Fibroblast of the conjunctiva (primary cell): ENCODE data around the gene GABRP.
"Not testable (repeated sequence)": the region's sequence is repeated elsewhere in the genome, so short reads cannot be mapped to it uniquely, and the experiment has no call there.

Experiments
- DNase-seq: peaks from one replicate; pipeline ENCODE4 v3.0.0-alpha.2; 2010; ENCODE audit warnings: low read depth

GABRP gene

GRCh38 chr5:170755679-170756456 lies 27.7 kb upstream of the GABRP start:
- no peak for DNase-seq

DNA sequence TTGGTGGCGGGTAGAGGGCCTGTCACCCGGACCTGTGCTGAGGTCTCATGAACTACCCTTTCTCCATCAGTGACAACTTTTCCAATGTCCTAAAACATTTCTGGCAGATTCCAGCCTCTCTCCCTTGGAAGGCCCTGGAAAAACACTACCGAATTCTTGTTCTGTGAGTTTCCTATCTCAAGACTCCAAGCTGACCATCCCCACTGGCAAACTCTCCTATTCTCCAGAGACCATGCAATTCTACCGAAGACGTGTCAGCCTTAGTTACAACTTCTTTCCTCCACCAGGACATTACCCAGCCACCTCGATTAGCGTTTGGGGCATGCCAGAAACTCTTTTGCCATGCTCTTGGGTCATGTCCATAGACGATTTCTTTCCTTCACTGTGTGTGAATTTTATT lies 26.8 kb upstream of the GABRP start:
- DNase-seq: no peak

- peak; percentile 8 for DNase-seq
These were observed 26.3 kb upstream of the GABRP start for GRCh38 chr5:170757182-170757601.

GRCh38 chr5:170757669-170758068 lies 25.9 kb upstream of the GABRP start:
- DNase-seq: no peak

- no peak for DNase-seq
These were observed 25.0 kb upstream of the GABRP start for GRCh38 chr5:170758481-170758880.

- no peak for DNase-seq
These were observed 23.4 kb upstream of the GABRP start for GRCh38 chr5:170760113-170760512.

DNA sequence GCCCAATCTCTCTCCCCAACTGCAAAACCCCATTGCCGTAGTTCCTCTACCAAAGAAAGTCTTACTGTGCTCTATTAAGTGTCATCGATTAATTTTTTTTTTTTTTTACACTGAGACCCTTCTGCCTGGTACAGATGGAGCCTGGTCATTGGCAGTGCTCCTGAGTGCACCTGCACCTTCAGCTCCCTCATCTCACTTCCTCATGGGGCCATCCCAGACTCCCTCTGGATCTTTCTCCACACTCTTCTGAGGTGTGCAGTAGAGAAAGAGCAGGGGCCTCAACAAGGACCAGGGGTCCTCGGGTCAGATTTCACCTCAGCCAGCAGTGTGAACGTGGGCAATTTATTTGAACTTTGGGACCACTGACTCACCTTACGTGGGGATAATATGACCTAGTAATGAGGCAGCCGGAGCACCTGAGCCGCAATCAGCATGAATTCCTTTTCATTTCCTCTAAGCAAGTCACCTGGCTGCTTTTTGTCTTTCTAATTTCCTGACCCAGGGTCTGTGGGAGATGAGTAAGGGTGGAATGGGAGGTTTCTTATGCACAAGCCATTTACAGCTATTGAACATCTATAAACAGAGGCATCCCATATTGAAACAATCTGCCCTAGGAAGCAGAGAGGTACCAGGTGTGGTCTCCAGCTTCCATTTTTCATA lies 22.3 kb upstream of the GABRP start:
- no peak for DNase-seq

DNA sequence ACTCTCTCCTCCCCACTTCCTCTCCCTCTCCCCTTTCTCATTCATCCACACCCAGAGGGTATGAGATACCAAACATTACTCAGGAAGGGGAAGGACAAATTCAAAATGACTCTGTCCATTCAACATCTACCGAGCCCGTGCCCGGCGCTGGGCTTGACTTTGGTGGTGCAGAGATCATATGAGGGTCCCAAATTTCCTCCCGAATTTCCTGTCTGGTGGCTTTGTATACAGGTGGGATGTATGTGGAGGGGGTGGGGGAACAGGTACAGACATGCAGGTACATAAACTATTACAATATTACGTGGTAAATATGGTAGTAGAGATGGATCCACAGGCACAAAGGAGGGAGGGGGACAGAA lies 21.8 kb upstream of the GABRP start:
- no peak for DNase-seq

DNA sequence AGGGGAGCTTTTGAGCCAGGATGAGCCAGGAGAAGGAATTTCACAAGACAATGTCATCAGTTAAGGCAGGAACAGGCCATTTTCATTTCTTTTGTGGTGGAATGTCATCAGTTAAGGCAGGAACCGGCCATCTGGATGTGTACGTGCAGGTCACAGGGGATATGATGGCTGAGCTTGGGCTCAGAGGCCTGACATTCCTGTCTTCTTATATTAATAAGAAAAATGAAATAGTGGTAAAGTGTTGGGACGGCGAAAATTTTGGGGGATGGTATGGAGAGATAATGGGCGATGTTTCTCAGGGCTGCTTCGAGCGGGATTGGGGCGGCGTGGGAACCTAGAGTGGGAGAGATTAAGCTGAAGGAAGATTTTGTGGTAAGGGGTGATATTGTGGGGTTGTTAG lies 21.2 kb upstream of the GABRP start:
- DNase-seq: not testable (repeated sequence)

DNA sequence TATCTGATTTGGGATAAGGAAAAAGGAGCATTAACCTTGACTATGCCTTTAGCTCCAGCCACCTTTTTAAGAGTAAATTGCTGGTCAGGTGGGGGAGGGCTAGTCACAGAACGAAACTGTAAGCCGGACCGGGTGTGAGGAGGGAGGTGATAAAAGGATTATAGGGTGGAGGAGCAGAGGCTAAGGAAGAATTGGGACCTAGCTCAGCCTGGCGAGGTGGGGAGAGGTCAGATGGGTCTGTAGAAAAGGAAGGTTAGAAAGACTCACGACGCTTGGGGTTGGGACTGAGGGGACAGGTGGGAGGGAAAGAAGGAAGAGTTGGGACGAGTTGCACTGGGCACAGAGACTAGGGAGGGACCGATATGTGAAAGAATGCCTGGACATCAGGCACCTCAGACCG lies 17.7 kb upstream of the GABRP start:
- DNase-seq: not testable (repeated sequence)

- DNase-seq: no peak
These were observed 14.3 kb upstream of the GABRP start for GRCh38 chr5:170769246-170769645.

GRCh38 chr5:170769898-170770416 lies 13.6 kb upstream of the GABRP start:
- DNase-seq: no peak

DNA sequence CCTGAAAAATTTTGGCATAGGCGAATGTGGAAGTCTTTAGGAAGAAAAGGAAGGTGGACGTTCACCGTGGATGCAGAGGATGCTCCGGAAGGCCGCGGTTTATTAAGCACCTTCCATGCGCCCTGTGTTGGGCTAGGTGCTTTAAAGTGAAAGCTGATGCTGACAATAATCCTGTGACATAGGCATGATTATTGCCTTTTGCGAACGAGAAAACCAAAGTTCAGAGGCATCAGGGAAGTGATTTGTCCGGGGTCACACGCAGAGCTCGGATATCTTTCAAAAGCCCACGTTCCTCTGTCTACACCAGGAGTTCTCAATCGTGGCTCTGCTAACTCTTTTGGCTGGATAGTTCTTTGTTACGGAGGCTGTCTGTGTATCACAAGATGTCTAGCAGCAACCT lies 12.0 kb upstream of the GABRP start:
- DNase-seq: no peak

DNA sequence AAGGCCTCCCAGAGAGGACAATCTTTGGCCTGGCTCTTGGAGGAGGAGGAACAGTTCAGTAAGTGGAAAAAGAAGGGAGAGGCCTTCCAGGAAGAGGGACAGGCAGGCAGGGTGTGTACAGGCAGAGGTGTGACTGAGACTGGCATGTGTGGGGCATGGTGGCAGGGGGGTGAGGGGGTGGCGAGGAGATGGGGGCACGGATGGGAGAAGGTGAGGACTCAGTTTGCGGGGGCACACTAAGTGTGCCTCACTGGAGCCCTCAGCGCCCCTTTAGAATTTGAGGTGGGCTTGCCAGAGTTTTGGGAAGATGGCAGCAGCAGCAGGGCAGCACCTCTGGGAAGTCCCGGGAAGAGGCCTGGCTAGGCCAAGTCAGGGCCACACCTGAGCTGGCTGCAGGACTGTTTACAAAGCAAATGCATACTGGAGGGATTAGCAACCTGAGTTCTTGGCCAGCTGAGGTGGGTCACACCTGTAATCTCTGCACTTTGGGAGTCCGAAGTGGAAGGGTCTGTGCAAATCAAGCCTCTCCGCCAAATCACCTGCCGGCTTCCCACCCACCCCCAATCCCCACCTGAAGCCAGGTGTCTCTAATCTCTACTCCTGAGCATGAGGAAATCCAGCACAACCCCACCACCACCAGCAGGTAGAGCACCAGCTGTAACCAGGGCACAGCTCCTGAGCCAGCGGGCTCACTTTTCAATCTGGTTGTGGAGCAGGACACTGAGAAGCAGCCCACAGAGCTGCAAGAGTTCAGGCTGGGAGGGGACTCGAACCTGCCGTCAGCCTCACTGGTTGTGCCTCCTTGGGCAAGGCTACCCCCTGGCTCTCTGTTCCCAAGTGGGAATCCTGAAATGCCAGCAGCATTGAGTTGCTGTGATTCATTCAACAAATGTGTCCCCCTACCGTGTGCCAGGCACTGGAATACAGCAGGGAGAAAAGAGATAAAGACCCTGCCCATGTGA lies 10.2 kb upstream of the GABRP start:
- no peak for DNase-seq

- DNase-seq: no peak
These were observed 8.7 kb upstream of the GABRP start for GRCh38 chr5:170774831-170775230.

- DNase-seq: no peak
These were observed 1.6 kb upstream of the GABRP start for GRCh38 chr5:170781946-170782345.

- no peak for DNase-seq
These were observed 1.1 kb upstream of the GABRP start for GRCh38 chr5:170782438-170782837.

DNA sequence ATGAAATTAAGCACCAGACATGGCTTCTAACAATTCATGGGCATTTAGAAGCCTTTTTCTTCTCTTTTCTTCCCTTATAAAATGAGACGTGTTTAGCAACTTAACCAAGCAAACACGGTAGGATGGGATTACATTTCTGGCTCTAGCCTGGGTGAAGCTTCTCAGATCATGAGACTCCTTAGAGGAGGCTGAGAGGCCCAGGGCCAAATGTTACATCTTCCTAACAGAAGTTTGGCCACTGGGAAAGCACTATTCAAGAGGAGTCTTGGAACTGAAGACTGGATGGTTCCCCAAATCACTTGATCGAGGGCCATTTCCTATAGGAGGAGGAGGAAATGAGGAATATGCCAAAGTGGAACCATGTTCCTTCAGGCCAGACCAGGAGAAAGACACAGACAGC lies 1.9 kb downstream of the GABRP start:
- DNase-seq: no peak

- no peak for DNase-seq
These were observed 3.7 kb downstream of the GABRP start for GRCh38 chr5:170787216-170787615.

DNA sequence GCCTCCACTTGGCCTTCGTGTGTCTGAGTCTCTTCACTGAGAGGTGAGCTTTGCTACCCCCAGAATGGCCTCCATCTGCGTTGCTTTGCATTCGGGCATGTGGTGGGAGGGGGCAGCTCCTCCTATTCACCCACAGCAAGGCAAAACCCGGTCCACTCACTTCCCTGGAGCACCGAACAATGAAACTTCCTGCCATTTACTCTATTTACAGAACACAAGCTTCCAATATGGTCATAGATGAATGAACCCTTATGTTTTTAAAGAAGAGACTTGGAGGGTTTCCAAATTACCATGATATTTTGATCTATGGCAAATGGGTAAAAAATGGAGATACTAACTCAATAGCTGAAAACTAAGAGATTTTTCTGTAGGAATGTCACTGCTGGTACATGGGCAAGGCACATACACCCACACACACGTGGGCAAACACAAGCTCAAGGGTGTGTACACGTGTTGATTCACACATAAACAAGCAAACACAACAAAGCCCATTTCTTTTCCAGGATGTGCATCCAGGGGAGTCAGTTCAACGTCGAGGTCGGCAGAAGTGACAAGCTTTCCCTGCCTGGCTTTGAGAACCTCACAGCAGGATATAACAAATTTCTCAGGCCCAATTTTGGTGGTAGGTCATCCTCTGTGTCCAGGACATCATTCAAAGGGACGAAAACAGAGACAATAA lies 5.2 kb downstream of the GABRP start:
- no peak for DNase-seq

DNA sequence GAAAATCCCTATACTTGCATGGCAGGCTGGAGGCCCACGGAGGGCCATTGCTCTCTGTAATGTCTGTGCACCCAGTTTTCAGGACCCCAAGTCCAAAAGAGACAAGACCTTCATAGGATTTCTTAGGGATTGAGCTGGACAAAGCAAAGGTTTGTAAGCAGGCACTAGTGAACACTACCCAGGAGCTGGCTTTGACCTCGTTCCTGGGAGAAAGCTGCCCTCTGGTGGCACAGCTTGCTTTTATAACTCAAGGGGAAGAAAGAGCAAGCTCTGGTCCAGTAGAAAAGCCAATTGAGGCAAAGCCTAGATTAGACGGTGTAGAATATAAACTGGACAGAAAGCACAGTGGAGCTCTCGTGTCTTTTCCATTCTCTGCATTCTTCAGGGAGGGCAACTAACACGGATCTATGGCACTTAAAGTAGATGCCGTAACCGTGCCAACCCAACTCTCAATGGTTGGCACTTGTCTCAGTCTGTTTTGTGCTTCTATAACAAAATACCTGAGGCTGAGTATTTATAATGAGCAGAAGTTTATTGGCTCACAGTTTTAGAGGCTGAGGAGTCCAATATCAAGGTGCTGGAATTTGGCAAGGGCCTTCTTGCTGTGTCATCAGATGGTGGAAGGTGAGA lies 7.9 kb downstream of the GABRP start:
- peak; percentile 31 for DNase-seq
